DOHH2 (cell line): Measurements from ENCODE around the gene ABAT.

Experiments used
- CTCF ChIP-seq: fragments of 200-600 bp; sonication (generic); IDR thresholded peaks from one replicate; pipeline ENCODE4 v1.5.1; 2014; ENCODE audit warnings: antibody characterized with exemption, mild to moderate bottlenecking, low read depth, low read length; ENCODE audit not compliant: poor library complexity, severe bottlenecking
- EZH2phosphoT487 ChIP-seq: fragments of 200-600 bp; sonication (generic); IDR thresholded peaks from 2 replicates; pipeline ENCODE4 v1.6.1; 2017; ENCODE audit warnings: borderline replicate concordance, mild to moderate bottlenecking, antibody characterized with exemption, low read length, moderate library complexity, mixed read lengths

- TF ChIP-seq CTCF (no peak), EZH2phosphoT487 (no peak)
Observed at GRCh38 chr16:8716592-8716991, 42.2 kb downstream of the ABAT start.
